HEK293 (cell line): ENCODE measurements around the gene WNT8B.

Experiments
- BCL11B ChIP-seq: fragments of 450-650 bp; formaldehyde crosslinking; IDR thresholded peaks from 2 replicates; pipeline ENCODE4 v1.5.1; 2016; ENCODE audit warnings: low read depth, missing biosample characterization, missing genetic modification characterization
- KLF8 ChIP-seq: fragments of 450-650 bp; formaldehyde crosslinking; IDR thresholded peaks from 2 replicates; pipeline ENCODE4 v1.5.1; 2016; ENCODE audit warnings: missing biosample characterization, missing genetic modification characterization
- SP7 ChIP-seq: fragments of 450-650 bp; formaldehyde crosslinking; IDR thresholded peaks from 2 replicates; pipeline ENCODE4 v1.5.1; 2016; ENCODE audit warnings: missing biosample characterization, missing genetic modification characterization
- TRIM28 ChIP-seq: IDR thresholded peaks from 2 replicates; pipeline ENCODE4 v1.6.1; 2011; ENCODE audit warnings: low read length, control low read depth, borderline replicate concordance
- ZBTB48 ChIP-seq: fragments of 450-650 bp; formaldehyde crosslinking; IDR thresholded peaks from 2 replicates; pipeline ENCODE4 v1.5.1; 2016; ENCODE audit warnings: missing biosample characterization, missing genetic modification characterization
- ZFP41 ChIP-seq: fragments of 450-650 bp; formaldehyde crosslinking; IDR thresholded peaks from 2 replicates; pipeline ENCODE4 v1.5.1; 2016; ENCODE audit warnings: missing biosample characterization, missing genetic modification characterization, borderline replicate concordance
- ZNF138 ChIP-seq: fragments of 450-650 bp; formaldehyde crosslinking; IDR thresholded peaks from 2 replicates; pipeline ENCODE4 v1.5.1; 2016; ENCODE audit warnings: missing biosample characterization, missing genetic modification characterization, borderline replicate concordance
- ZNF184 ChIP-seq: fragments of 450-650 bp; IDR thresholded peaks from 2 replicates; pipeline ENCODE4 v1.5.1; 2018; ENCODE audit warnings: missing biosample characterization, mild to moderate bottlenecking, missing genetic modification characterization
- ZNF2 ChIP-seq: fragments of 450-650 bp; formaldehyde crosslinking; IDR thresholded peaks from 2 replicates; pipeline ENCODE4 v1.5.1; 2016; ENCODE audit warnings: missing biosample characterization, missing genetic modification characterization
- ZNF23 ChIP-seq: fragments of 450-650 bp; formaldehyde crosslinking; IDR thresholded peaks from 2 replicates; pipeline ENCODE4 v1.5.1; 2016; ENCODE audit warnings: missing biosample characterization, missing genetic modification characterization, borderline replicate concordance
- ZNF302 ChIP-seq: fragments of 450-650 bp; formaldehyde crosslinking; IDR thresholded peaks from 2 replicates; pipeline ENCODE4 v1.5.1; 2016; ENCODE audit warnings: missing biosample characterization, missing genetic modification characterization, low read depth
- ZNF391 ChIP-seq: fragments of 450-650 bp; formaldehyde crosslinking; IDR thresholded peaks from 2 replicates; pipeline ENCODE4 v1.5.1; 2016; ENCODE audit warnings: low read depth, missing biosample characterization, missing genetic modification characterization, borderline replicate concordance
- ZNF433 ChIP-seq: fragments of 450-650 bp; formaldehyde crosslinking; IDR thresholded peaks from 2 replicates; pipeline ENCODE4 v1.5.1; 2016; ENCODE audit warnings: missing biosample characterization, missing genetic modification characterization, low read depth
- ZNF501 ChIP-seq: fragments of 450-650 bp; formaldehyde crosslinking; IDR thresholded peaks from 2 replicates; pipeline ENCODE4 v1.5.1; 2016; ENCODE audit warnings: missing biosample characterization, missing genetic modification characterization
- ZNF530 ChIP-seq: fragments of 450-650 bp; formaldehyde crosslinking; IDR thresholded peaks from 2 replicates; pipeline ENCODE4 v1.5.1; 2016; ENCODE audit warnings: low read depth, missing biosample characterization, missing genetic modification characterization
- ZNF561 ChIP-seq: fragments of 450-650 bp; IDR thresholded peaks from 2 replicates; pipeline ENCODE4 v1.5.1; 2018; ENCODE audit warnings: missing biosample characterization, missing genetic modification characterization, borderline replicate concordance
- ZNF596 ChIP-seq: fragments of 450-650 bp; IDR thresholded peaks from 2 replicates; pipeline ENCODE4 v1.5.0; 2018; ENCODE audit warnings: missing biosample characterization, mild to moderate bottlenecking, missing genetic modification characterization, moderate library complexity
- ZNF600 ChIP-seq: fragments of 450-650 bp; formaldehyde crosslinking; IDR thresholded peaks from 2 replicates; pipeline ENCODE4 v1.5.1; 2016; ENCODE audit warnings: missing biosample characterization, missing genetic modification characterization
- ZNF610 ChIP-seq: fragments of 450-650 bp; formaldehyde crosslinking; IDR thresholded peaks from 2 replicates; pipeline ENCODE4 v1.5.1; 2016; ENCODE audit warnings: missing biosample characterization, missing genetic modification characterization, borderline replicate concordance
- ZNF621 ChIP-seq: fragments of 450-650 bp; formaldehyde crosslinking; IDR thresholded peaks from 2 replicates; pipeline ENCODE4 v1.5.1; 2017; ENCODE audit warnings: missing biosample characterization, missing genetic modification characterization
- ZNF626 ChIP-seq: fragments of 450-650 bp; sonication (Bioruptor Pico); formaldehyde crosslinking; IDR thresholded peaks from 2 replicates; pipeline ENCODE4 v1.5.1; 2018; ENCODE audit warnings: missing biosample characterization, missing genetic modification characterization, inconsistent platforms
- ZNF677 ChIP-seq: fragments of 450-650 bp; IDR thresholded peaks from 2 replicates; pipeline ENCODE4 v1.5.0; 2018; ENCODE audit warnings: missing biosample characterization, mild to moderate bottlenecking, missing genetic modification characterization, moderate library complexity
- ZNF707 ChIP-seq: fragments of 450-650 bp; formaldehyde crosslinking; IDR thresholded peaks from 2 replicates; pipeline ENCODE4 v1.5.1; 2016; ENCODE audit warnings: missing biosample characterization, missing genetic modification characterization
- ZNF768 ChIP-seq: fragments of 450-650 bp; formaldehyde crosslinking; IDR thresholded peaks from 2 replicates; pipeline ENCODE4 v1.5.1; 2018; ENCODE audit warnings: missing biosample characterization, mild to moderate bottlenecking, missing genetic modification characterization
- ZNF785 ChIP-seq: fragments of 450-650 bp; formaldehyde crosslinking; IDR thresholded peaks from 2 replicates; pipeline ENCODE4 v1.5.1; 2016; ENCODE audit warnings: missing biosample characterization, missing genetic modification characterization
- ZSCAN16 ChIP-seq: fragments of 450-650 bp; formaldehyde crosslinking; IDR thresholded peaks from 2 replicates; pipeline ENCODE4 v1.5.1; 2016; ENCODE audit warnings: missing biosample characterization, missing genetic modification characterization
- ZXDB ChIP-seq: fragments of 450-650 bp; formaldehyde crosslinking; IDR thresholded peaks from 2 replicates; pipeline ENCODE4 v1.5.1; 2016; ENCODE audit warnings: missing biosample characterization, missing genetic modification characterization
- TF ChIP-seq, protein P1 (sequence below): fragments of 450-650 bp; formaldehyde crosslinking; IDR thresholded peaks from 2 replicates; pipeline ENCODE4 v1.5.1; 2016; ENCODE audit warnings: missing biosample characterization, missing genetic modification characterization
- TF ChIP-seq, protein P2 (sequence below): fragments of 450-650 bp; formaldehyde crosslinking; IDR thresholded peaks from 2 replicates; pipeline ENCODE4; 2016; ENCODE audit warnings: missing biosample characterization, missing genetic modification characterization
- TF ChIP-seq, protein P3 (sequence below): fragments of 450-650 bp; formaldehyde crosslinking; IDR thresholded peaks from 2 replicates; pipeline ENCODE4 v1.5.1; 2016; ENCODE audit warnings: missing biosample characterization, missing genetic modification characterization, borderline replicate concordance
- TF ChIP-seq, protein P4 (sequence below): fragments of 450-650 bp; formaldehyde crosslinking; IDR thresholded peaks from 2 replicates; pipeline ENCODE4 v1.5.1; 2016; ENCODE audit warnings: missing biosample characterization, missing genetic modification characterization
- TF ChIP-seq, protein P5 (sequence below): fragments of 450-650 bp; formaldehyde crosslinking; IDR thresholded peaks from 2 replicates; pipeline ENCODE4 v1.5.1; 2016; ENCODE audit warnings: missing biosample characterization, missing genetic modification characterization

WNT8B gene

DNA sequence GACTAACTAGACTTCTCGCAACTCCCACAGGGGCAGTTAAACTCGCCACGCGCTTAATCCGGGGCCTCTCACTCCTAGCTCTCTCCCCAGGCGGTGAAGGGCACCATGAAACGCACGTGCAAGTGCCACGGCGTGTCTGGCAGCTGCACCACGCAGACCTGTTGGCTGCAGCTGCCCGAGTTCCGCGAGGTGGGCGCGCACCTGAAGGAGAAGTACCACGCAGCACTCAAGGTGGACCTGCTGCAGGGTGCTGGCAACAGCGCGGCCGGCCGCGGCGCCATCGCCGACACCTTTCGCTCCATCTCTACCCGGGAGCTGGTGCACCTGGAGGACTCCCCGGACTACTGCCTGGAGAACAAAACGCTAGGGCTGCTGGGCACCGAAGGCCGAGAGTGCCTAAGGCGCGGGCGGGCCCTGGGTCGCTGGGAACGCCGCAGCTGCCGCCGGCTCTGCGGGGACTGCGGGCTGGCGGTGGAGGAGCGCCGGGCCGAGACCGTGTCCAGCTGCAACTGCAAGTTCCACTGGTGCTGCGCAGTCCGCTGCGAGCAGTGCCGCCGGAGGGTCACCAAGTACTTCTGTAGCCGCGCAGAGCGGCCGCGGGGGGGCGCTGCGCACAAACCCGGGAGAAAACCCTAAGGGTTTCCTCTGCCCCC is 19.5 kb downstream of the WNT8B start (continued):
- TF ChIP-seq ZNF530 (no peak), ZNF768 (tag by site-specific recombination) (no peak), ZNF677 (tag by site-specific recombination) (no peak), BCL11B (tag by site-specific recombination) (no peak), ZNF23 (no peak), ZNF785 (tag by site-specific recombination) (no peak), TRIM28 (no peak), ZNF596 (no peak), ZNF138 (no peak), ZNF501 (tag by site-specific recombination) (0 out of 2 replicates have a peak, but pooled peaks have one; percentile 46), ZXDB (peak; percentile 24; the same call in 1 of the 2 replicates), ZNF610 (tag by site-specific recombination) (no peak), KLF8 (tag by site-specific recombination) (no peak), ZNF302 (tag by site-specific recombination) (no peak), ZSCAN16 (tag by site-specific recombination) (no peak), ZNF433 (tag by site-specific recombination) (no peak), ZNF2 (tag by site-specific recombination) (peak; percentile 88), ZNF707 (tag by site-specific recombination) (no peak), ZFP41 (no peak), ZBTB48 (tag by site-specific recombination) (0 out of 2 replicates have a peak, but pooled peaks have one; percentile 40), ZNF561 (tag by site-specific recombination) (no peak), ZNF626 (no peak), ZNF600 (tag by site-specific recombination) (peak; percentile 83; the same call in 1 of the 2 replicates), SP7 (tag by site-specific recombination) (no peak), ZNF184 (tag by site-specific recombination) (no peak), ZNF621 (tag by site-specific recombination) (no peak), ZNF391 (tag by site-specific recombination) (no peak)
- TF ChIP-seq, protein P1, sequence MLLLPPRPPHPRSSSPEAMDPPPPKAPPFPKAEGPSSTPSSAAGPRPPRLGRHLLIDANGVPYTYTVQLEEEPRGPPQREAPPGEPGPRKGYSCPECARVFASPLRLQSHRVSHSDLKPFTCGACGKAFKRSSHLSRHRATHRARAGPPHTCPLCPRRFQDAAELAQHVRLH = no peak
- TF ChIP-seq, protein P2, sequence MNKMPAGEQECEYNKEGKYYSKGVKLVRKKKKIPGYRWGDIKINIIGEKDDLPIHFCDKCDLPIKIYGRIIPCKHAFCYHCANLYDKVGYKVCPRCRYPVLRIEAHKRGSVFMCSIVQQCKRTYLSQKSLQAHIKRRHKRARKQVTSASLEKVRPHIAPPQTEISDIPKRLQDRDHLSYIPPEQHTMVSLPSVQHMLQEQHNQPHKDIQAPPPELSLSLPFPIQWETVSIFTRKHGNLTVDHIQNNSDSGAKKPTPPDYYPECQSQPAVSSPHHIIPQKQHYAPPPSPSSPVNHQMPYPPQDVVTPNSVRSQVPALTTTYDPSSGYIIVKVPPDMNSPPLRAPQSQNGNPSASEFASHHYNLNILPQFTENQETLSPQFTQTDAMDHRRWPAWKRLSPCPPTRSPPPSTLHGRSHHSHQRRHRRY (tag by site-specific recombination) = no peak
- TF ChIP-seq, protein P3, sequence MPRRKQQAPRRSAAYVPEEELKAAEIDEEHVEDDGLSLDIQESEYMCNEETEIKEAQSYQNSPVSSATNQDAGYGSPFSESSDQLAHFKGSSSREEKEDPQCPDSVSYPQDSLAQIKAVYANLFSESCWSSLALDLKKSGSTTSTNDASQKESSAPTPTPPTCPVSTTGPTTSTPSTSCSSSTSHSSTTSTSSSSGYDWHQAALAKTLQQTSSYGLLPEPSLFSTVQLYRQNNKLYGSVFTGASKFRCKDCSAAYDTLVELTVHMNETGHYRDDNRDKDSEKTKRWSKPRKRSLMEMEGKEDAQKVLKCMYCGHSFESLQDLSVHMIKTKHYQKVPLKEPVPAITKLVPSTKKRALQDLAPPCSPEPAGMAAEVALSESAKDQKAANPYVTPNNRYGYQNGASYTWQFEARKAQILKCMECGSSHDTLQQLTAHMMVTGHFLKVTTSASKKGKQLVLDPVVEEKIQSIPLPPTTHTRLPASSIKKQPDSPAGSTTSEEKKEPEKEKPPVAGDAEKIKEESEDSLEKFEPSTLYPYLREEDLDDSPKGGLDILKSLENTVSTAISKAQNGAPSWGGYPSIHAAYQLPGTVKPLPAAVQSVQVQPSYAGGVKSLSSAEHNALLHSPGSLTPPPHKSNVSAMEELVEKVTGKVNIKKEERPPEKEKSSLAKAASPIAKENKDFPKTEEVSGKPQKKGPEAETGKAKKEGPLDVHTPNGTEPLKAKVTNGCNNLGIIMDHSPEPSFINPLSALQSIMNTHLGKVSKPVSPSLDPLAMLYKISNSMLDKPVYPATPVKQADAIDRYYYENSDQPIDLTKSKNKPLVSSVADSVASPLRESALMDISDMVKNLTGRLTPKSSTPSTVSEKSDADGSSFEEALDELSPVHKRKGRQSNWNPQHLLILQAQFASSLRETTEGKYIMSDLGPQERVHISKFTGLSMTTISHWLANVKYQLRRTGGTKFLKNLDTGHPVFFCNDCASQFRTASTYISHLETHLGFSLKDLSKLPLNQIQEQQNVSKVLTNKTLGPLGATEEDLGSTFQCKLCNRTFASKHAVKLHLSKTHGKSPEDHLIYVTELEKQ (tag by site-specific recombination) = no peak
- TF ChIP-seq, protein P4, sequence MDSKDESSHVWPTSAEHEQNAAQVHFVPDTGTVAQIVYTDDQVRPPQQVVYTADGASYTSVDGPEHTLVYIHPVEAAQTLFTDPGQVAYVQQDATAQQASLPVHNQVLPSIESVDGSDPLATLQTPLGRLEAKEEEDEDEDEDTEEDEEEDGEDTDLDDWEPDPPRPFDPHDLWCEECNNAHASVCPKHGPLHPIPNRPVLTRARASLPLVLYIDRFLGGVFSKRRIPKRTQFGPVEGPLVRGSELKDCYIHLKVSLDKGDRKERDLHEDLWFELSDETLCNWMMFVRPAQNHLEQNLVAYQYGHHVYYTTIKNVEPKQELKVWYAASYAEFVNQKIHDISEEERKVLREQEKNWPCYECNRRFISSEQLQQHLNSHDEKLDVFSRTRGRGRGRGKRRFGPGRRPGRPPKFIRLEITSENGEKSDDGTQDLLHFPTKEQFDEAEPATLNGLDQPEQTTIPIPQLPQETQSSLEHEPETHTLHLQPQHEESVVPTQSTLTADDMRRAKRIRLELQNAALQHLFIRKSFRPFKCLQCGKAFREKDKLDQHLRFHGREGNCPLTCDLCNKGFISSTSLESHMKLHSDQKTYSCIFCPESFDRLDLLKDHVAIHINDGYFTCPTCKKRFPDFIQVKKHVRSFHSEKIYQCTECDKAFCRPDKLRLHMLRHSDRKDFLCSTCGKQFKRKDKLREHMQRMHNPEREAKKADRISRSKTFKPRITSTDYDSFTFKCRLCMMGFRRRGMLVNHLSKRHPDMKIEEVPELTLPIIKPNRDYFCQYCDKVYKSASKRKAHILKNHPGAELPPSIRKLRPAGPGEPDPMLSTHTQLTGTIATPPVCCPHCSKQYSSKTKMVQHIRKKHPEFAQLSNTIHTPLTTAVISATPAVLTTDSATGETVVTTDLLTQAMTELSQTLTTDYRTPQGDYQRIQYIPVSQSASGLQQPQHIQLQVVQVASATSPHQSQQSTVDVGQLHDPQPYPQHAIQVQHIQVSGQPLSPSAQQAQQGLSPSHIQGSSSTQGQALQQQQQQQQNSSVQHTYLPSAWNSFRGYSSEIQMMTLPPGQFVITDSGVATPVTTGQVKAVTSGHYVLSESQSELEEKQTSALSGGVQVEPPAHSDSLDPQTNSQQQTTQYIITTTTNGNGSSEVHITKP (tag by site-specific recombination) = no peak
- TF ChIP-seq, protein P5, sequence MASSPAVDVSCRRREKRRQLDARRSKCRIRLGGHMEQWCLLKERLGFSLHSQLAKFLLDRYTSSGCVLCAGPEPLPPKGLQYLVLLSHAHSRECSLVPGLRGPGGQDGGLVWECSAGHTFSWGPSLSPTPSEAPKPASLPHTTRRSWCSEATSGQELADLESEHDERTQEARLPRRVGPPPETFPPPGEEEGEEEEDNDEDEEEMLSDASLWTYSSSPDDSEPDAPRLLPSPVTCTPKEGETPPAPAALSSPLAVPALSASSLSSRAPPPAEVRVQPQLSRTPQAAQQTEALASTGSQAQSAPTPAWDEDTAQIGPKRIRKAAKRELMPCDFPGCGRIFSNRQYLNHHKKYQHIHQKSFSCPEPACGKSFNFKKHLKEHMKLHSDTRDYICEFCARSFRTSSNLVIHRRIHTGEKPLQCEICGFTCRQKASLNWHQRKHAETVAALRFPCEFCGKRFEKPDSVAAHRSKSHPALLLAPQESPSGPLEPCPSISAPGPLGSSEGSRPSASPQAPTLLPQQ = peak; percentile 45; the same call in 1 of the 2 replicates
